ENCODE measurements around the gene UBE3A.

The UBE3A gene

GRCh38 chr15:25381579-25381978, 57.2 kb downstream of the UBE3A start:
- Histone ChIP-seq H3K27me3 (ENCODE audit: insufficient read depth, low read length) (no peaks in the 10 kb centered on the region), H3K9ac (ENCODE audit: low read length) (no peak overlapping the region), H4K20me1 (ENCODE audit: insufficient read depth, low read length) (no peaks in the 10 kb centered on the region), H3K79me2 (ENCODE audit: insufficient read depth, low read length) (peaks cover 81% of the 10 kb centered on the region), H3K9me2 (ENCODE audit: low read depth, low read length) (no peaks in the 10 kb centered on the region), H3K27ac (ENCODE audit: low read depth, low read length, poor library complexity, severe bottlenecking) (no peak overlapping the region), H2AFZ (ENCODE audit: low read length) (no peak overlapping the region), H3K4me2 (ENCODE audit: low read length) (no peak overlapping the region), H3K36me3 (ENCODE audit: insufficient read depth, low read length) (peaks cover 96% of the 10 kb centered on the region), H3K4me3 (ENCODE audit: low read depth, low read length, poor library complexity, severe bottlenecking) (no peak overlapping the region), H3K9me3 (ENCODE audit: low read length) (peaks cover 13% of the 10 kb centered on the region), H3F3A (ENCODE audit: insufficient read depth, low read length) (no peaks in the 10 kb centered on the region), H3K4me1 (ENCODE audit: insufficient read depth, low read length, severe bottlenecking) (no peaks in the 10 kb centered on the region)
- no peak for TF ChIP-seq EZH2 (IDR thresholded peaks at IDR 0.05; ENCODE audit: borderline replicate concordance, low read length)
- no peak for TF ChIP-seq CTCF (IDR thresholded peaks at IDR 0.05; ENCODE audit: low read length)

GRCh38 chr15:25378501-25378901, 60.3 kb downstream of the UBE3A start:
- Histone ChIP-seq H3K36me3 (ENCODE audit: insufficient read depth, low read length) (peaks cover 96% of the 10 kb centered on the region), H3K4me1 (ENCODE audit: insufficient read depth, low read length, severe bottlenecking) (no peaks in the 10 kb centered on the region), H3K27me3 (ENCODE audit: insufficient read depth, low read length) (no peaks in the 10 kb centered on the region), H3K4me2 (ENCODE audit: low read length) (no peak overlapping the region), H3F3A (ENCODE audit: insufficient read depth, low read length) (no peaks in the 10 kb centered on the region), H2AFZ (ENCODE audit: low read length) (no peak overlapping the region), H3K9me3 (ENCODE audit: low read length) (peaks cover 3% of the 10 kb centered on the region; the same call in 1 of the 2 replicates), H3K4me3 (ENCODE audit: low read depth, low read length, poor library complexity, severe bottlenecking) (no peak overlapping the region), H4K20me1 (ENCODE audit: insufficient read depth, low read length) (no peaks in the 10 kb centered on the region), H3K79me2 (ENCODE audit: insufficient read depth, low read length) (peaks cover 56% of the 10 kb centered on the region), H3K27ac (ENCODE audit: low read depth, low read length, poor library complexity, severe bottlenecking) (no peak overlapping the region), H3K9ac (ENCODE audit: low read length) (no peak overlapping the region), H3K9me2 (ENCODE audit: low read depth, low read length) (no peaks in the 10 kb centered on the region)
- TF ChIP-seq CTCF (IDR thresholded peaks at IDR 0.05; ENCODE audit: low read length), result no peak
- TF ChIP-seq EZH2 (IDR thresholded peaks at IDR 0.05; ENCODE audit: borderline replicate concordance, low read length), result no peak

GRCh38 chr15:25375557-25375956, 63.3 kb downstream of the UBE3A start:
- no peaks in the 10 kb centered on the region for H4K20me1 ChIP-seq (ENCODE audit: insufficient read depth, low read length)
- H3K4me2 ChIP-seq (ENCODE audit: low read length), result no peak overlapping the region
- no peak overlapping the region for H3K9ac ChIP-seq (ENCODE audit: low read length)
- no peaks in the 10 kb centered on the region for H3K27me3 ChIP-seq (ENCODE audit: insufficient read depth, low read length)
- H2AFZ ChIP-seq (ENCODE audit: low read length), result no peak overlapping the region
- 0 out of 2 replicates have a peak, but pooled peaks cover 2% of the 10 kb centered on the region for H3K9me3 ChIP-seq (ENCODE audit: low read length)
- TF ChIP-seq CTCF (IDR thresholded peaks at IDR 0.05; ENCODE audit: low read length) (no peak), EZH2 (IDR thresholded peaks at IDR 0.05; ENCODE audit: borderline replicate concordance, low read length) (no peak)
- H3K4me3 ChIP-seq (ENCODE audit: low read depth, low read length, poor library complexity, severe bottlenecking), result no peak overlapping the region
- no peaks in the 10 kb centered on the region for H3K9me2 ChIP-seq (ENCODE audit: low read depth, low read length)
- H3K79me2 ChIP-seq (ENCODE audit: insufficient read depth, low read length), result peaks cover 35% of the 10 kb centered on the region
- no peaks in the 10 kb centered on the region for H3K4me1 ChIP-seq (ENCODE audit: insufficient read depth, low read length, severe bottlenecking)
- peaks cover 99% of the 10 kb centered on the region for H3K36me3 ChIP-seq (ENCODE audit: insufficient read depth, low read length)
- H3K27ac ChIP-seq (ENCODE audit: low read depth, low read length, poor library complexity, severe bottlenecking), result no peak overlapping the region
- H3F3A ChIP-seq (ENCODE audit: insufficient read depth, low read length), result no peaks in the 10 kb centered on the region
